Activated CD8-positive, alpha-beta memory T cell treated with anti-CD3 and anti-CD28 coated beads for 1 hour (primary cell): ENCODE measurements around the gene SST.
"Not testable (repeated sequence)": the region's sequence is repeated elsewhere in the genome, so short reads cannot be mapped to it uniquely, and the experiment has no call there.

ENCODE experiments used
- DNase-seq, 2 donors: peaks; one replicate each; pipeline ENCODE4 v3.0.0-alpha.2; 2020; ENCODE audit warnings: low read depth in 1 of 2; ENCODE audit errors: extremely low read depth in 1 of 2

Gene SST

DNA sequence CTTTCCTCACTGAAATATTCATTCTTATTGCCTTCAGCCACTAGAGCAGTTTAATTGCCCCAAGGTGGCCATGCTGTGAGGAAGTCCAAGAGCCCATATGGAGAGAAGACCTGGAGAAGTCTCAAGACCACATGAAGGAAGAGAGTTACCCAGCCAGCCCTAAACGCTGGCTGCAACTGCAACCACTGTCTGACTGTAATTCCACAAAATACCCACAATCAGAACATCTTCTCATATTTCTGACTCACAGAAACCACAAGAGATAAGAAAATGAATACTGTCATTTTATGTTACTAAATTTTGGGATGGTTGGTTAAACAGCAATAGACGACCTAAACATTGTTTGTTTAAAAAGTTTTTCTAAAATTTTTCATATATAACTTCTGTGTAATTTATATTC is 14.7 kb upstream of the SST start:
- no peak for DNase-seq

DNA sequence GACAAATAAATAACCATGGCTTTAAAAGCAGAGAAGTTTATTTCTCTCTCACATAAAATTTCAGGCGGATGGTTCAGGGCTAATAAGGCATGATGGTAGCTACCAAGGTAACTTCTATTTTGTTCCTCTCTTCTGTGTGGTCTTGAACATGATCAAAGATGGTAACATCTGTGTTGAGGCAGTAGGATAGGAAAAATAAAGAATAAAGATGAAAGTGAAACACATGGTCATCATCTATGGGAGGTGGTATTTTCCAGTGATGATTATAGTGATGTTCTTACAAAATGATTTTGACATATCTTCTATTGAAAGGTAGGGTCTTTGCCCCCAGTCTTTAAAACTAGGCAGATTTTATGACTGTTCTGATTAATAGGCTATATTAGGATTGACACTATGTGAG is 14.2 kb upstream of the SST start:
- no peak for DNase-seq

DNA sequence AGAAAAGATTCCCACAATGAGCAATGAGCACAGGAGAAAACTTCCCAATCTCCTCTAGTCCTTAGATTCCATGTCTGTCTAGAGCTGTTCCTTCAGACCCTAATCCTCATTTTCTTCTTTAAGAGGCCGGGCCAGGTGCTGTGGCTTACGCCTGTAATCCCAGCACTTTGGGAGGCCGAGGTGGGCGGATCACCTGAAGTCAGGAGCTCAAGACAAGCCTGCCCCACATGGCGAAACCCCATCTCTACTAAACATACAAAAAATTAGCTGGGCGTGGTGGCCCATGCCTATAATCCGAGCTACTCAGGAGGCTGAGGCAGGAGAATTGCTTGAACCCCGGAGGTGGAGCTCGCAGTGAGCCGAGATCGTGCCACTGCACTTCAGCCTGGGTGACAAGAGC is 11.6 kb upstream of the SST start:
- DNase-seq: not testable (repeated sequence)

DNA sequence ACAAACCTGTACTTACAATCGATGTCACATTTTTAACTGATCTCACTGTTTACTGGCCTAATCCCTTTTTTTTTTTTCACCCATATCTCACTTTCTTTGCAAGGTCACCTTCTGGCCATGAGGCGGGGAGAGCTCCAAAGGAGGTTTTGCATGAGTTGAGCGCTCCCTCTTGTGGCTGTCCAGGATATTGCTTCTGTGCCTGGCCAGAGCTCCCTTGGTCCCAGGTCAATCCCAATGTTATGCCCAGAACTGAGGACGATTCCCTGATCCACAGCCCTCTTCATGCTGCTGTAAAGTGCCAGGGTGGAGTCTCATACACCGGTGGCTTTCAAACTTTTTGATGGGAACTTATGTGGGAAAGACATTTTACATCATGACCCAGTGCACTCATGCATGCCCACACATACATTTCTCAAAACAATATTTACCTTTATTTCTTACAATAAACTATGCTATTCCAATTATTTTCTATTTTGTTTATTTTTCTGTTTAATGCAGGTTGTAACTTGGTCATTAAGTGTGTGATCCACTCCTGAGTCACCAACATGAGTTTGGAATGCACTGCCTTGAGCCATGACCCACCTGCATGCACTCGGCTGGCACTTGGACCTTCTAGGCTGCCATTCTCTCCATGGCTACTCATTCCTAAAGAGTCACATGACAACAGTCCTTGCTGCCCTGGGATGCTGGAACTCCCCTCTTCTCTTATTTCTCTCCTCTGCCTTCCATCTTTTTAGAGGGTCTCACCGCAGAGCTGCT is 9.6 kb upstream of the SST start:
- peak; percentile 13 to 50 for DNase-seq

DNA sequence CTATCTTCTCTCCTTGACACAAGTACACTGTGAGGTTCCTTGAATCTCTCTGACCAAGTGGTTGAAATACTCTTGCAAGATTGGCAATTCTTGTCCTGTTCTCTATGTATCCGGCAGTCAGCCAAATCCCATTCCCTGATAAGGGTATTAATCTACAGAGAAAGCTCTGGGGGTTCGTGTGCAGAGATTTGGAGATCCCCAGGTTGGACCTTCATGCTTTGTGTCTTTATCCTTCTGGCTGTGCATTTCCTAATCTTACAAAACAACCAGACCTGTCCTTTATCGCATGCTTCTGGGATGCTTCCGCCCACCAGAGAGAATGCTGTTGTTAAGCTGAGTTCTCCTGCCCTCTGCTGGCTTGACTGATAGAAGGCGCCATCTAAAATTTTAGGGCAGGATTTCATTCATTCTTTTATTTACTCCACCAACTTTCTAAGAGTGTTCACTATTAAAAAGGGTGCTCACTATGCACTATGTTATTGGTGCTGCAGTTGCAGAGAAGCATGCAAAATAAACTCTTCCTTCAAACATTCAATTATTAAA is 8.6 kb upstream of the SST start:
- DNase-seq: no peak

DNA sequence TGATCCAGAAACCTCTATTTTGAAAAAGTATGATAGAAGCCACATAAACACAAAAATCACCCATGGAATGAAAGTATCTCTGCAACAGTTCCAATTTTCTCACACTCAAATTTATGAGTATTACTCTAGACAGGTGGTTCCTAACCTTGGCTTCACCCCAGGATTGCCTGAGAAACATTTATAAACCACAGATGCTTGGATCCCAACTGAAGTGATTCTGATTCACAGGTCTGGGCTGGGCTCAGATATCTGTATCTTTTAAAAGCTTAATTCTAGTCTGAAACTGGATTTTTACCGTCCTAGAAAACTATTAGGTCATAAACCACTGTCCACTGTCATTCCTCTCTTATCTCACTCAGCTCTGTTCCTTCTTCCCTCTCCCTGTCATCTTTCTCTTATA is 7.4 kb upstream of the SST start:
- no peak for DNase-seq

DNA sequence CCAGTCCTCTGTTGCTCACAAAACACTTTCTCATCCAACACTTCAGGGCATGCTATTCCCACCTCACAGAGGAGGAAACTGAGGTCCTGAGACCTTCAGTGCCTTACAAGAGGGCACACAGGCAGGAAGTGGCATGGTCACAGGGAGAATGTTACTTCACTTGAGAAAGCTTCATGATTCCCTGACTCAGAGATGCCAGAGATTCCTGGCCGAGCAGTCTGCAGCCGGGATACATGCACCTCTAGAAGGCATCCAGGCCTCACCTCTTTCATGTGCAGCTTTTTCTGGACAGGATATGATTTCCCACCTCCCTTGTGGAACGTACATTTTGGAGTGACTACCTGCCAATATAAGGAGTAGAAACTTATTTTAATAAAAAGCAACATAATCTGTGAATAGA is 2.8 kb upstream of the SST start:
- no peak for DNase-seq

DNA sequence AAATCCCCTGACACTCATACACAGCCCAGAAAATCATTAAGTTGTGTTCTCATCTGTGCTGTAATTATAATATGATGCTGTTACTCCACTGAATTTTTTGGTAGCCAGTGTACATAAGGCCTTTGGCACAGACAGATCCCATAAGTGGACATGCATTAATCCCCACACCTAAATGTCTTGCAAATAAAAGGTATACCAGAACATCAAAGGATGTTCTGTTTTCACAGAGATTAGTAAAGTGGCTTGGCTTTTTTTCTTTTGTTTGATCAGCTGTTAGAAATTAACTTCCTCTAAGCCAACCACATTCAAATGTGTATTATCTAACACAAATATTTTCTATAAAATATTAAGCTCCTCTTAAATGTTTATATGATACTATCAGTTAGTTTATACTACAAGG is 2.7 kb downstream of the SST start:
- DNase-seq: no peak

DNA sequence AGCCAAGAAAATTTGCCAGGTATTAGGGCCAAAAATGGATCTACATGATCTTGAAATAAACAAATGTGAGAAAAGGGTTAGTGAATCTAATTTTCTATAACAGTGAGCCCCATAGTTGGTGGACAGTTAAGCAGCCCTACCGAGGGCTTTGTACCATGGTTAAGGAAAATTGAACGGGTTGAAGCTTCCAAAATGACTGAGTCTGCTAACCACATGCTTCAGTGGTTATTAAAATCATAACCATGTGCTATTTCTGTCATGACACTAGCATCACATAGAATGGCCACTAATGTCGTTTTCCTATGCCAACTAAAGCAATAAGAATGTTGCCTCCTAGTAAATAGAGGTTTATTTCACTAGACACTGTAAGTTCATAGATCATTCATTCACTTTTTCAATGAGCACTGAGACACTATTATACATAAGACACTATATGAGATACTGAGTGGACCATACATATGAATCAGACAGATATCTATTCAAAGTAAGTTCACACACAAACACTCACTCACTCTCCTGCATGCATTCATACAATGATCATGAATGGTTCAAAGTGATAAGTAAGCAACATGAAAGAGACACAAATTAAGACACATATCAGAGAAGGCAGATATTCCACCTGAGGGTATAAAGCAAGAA is 4.3 kb downstream of the SST start:
- no peak for DNase-seq

DNA sequence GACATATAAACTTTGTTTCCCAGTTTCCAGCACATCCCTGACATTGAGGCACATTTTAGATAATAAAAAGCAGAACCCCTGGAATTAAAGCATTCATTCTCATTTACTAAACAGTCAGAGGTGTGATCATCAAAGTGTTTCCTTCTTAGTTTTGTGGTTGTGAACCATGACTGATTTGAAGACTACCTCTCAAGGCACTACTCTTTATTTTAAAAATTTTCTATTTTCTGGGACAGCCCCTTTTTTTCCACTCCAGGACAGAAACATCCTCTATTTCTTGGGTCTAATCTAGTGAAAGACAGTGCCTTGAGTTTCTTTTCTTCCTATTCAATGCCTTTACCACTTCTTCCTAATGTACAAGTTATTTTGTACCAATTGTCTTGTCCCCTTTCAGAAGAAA is 5.2 kb downstream of the SST start:
- no peak for DNase-seq

DNA sequence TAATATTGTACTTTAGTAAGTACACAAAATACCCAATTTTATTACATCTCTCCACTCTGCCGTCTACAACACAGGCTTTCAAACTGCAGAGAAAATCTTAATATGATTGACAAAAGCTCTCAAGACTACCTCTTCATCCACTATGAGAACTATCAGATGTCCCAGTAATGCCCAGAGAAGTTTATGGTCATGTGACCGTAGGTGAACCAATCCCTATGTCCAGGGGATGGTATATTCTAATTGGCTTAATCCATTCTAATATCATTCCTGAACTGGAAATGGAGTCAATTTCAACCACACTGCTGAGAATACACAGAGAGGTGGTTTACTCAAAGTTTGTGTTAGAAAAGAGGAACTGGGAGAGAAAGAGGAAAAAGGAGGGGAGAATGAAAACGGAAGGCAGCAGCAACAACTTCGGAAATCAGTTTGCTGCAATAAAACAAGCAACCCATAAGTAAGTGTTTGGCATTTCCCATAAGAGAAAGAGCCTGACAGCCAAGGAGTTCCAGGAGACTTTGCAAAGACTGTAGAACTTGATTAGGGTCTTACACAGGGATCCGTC is 7.3 kb downstream of the SST start:
- no peak for DNase-seq

DNA sequence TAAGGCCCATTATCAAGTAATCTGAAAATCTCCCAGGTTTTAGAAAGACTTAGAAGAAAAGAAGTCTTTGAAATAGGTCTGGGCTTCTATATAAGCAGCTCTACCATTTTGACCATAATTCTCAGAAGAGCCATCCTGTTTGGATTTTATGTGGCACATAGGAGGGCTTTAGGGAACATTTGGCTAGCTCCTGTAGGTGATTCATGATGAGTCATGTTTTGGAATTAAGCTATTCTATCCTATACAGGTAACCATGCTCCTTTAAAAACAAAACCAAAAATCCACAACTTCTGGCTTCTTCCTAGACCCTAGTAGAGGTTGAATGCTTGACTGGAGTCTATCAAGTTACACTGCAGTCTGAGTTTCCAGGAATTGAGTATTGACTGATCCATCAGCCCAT is 8.9 kb downstream of the SST start:
- no peak for DNase-seq

DNA sequence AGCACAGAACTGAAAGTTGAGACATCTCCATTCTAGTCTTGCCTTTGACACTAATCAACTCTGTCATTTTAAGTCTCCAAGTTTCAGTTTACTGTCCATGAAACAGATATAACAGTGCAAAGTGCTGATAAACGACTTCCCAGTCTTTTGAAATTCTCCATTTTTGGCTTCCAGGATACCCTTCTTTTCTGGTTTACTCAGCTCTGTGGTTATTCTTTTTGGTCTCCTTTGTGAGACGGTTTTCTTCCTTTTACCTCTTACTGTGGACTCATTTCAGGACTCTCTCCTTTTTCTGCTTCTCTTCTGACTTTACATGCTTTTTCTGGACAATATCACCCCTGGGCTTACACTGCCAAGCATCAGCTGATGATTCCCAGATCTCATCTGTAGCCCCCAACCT is 18.9 kb downstream of the SST start:
- DNase-seq: no peak

DNA sequence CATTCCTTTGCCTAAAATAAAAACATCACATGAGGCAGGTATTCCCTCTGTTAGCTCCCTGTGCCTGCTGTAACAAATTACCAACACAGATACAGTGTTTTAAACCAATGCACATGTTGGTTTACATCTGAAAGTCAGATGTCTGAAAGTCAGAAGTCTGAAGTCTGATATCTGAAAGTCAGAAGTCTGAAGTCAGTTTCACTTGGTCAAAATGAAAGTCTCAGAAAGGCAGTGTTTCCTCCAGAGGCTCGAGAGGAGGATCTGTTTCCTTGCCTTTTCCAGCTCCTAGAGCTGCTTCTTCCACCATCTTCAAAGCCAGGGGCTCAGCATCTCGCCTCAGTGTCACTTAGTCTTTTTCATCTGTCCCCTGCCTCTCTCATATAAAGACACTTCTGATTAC is 22.0 kb downstream of the SST start:
- DNase-seq: no peak

DNA sequence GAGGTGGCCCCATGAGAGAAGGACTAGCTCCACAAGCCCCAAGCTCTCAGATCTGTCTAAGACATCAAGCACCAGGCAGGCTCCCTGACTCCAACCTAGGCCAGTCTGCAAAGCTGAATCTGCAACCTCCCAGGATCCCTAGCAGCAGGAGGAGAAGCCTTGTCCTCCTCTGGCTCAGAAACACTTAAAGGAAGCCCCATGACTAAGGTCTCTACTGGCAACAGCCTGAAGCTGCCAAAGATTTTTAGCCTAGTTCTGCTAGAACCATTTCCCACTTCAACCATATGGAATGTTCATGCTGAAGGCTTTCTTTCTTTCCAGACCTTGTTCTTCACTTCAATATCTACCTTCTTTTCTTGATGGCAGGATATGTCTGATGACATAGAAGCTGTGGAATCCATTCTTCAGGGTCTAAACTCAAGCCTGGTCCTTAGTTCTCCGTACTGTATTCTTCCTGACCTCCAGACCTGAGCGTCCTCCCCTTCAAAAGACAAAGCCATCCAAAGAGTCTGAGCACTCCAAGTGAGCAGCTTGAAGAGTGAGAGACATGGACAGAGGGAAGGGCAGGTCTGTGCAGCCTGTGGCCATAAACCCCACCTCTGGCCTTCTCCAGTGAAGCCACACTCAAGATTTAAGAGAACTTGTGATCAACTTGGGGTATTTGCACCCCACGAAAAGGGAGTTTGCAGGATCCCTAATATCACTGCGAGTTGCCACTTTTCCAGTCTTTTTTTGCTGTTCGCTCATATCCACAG is 23.1 kb downstream of the SST start:
- no peak for DNase-seq

DNA sequence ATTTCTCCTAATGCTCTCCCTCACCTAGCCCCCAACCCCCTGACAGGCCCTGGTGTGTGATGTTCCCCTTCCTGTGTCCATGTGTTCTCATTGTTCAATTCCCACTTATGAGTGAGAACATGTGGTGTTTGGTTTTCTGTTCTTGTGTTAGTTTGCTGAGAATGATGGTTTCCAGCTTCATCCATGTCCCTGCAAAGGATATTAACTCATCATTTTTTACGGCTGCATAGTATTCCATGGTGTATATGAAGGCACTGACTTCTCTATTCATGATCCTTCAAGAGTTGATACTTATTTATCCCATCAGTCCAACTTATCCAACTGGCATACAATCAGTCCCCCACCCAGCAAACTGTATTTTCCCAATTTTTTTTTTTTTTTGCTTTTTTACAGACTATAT is 24.8 kb downstream of the SST start:
- DNase-seq: not testable (repeated sequence)

DNA sequence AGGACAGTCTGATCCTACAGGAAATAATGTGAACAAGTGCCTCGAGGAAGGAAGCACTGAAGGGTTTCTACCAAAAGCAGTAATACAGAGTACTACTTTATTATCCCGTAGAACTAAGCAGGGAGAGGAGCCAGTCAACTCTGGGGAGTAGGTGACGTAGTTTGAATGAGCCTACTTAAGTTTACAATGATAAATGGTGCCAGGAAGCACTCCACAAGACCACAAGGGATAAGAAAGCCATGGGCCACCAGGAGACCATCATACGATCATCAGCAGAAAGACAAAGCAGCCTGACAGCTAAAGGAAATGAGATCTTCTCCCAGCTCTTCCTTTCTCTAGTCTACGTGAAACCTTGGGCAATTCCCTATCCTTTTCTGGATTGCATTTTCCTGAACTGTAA is 27.3 kb downstream of the SST start:
- DNase-seq: no peak

DNA sequence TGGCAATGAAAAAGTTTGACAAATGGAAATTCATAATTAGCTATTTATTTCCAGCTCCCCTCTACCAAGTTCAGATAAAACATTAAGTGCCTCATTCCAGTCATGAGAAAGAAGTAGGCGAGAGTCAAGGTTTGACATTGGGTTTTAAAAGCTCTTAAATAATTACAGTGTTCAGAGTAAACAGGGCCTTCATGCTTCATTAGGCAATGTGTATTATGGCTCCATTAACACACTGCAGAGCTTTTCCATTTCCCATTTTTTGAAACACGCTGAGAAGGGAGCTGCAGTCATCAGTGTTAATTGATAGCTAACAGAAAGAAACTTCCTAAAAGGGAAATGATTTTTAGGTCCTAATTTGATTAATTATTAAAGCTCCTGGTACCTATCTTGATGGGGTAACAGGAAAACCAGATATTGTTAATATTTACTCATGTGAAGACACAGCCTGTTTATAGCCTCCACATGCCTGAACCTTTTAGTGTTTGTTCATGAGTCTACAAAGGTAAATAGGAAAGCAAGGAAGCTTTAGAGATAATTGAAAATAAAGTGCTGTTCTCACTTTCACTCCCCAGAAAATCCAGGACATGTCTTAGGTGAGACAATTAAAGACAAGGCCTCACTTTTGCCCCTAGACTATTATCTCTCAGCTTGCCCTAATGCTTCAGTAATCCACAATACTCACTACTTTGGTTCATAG is 28.7 kb downstream of the SST start:
- no peak for DNase-seq

DNA sequence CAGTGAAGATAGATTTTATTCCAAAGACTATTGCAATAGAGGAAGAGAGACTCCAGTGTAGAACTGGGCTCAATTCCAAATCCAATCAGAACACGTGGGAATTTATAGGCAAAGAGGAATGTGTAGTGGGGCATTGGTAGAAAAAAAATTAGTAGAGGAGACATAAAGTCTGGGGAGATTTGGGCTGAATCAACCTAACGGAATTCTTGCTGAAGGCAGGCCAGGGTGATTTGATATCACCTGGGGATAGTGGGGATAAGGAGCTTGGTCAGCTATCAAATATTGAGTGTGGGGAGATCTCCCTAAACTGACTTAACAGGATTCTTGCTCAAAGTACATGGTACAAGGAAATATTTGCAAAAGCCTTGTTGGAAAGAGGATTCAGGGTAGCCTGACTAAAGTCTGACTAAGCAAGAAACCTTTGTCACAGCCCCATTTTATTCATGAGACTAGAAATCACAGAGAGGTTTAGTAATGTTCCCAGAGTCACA is 29.6 kb downstream of the SST start:
- no peak for DNase-seq

DNA sequence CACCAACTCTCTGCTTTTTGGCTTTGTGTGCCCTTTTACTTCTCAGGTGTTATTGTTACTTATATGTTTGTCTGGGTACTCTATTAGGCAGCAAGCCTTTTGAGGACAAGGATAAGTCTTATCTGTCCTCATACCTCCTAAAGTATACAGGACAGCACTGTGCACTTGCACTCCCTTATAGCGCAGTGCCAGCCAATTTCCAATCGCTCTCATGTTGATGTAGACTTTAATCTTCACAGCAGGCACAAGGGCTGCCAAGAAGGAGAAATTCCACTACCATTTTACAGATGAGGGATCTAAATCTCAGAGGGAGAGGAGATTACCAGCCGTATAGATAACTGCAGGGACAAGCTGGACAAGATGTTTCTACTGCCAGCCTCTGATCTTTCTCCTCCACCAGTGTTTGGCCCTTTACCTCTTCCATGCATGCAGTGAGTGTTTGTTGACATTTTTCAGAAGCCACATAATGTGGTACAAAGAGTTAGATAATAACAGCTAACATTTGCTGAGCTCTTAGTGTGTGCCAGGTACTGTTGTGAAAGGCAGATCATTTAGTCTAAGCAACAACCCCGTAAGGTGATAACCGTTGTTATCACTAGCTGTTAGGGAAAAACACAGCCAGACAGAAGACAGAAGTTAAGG is 30.1 kb downstream of the SST start:
- no peak for DNase-seq
